ENCODE results near the gene PPP6R2. TPM values are rescaled to one million over a fixed set of nuclear protein-coding genes. Genes with fewer than 3 reads are reported as not detected.

PPP6R2 gene
- total RNA-seq, 4 donors from 2014 or later: 82.8 to 201 (median 111) TPM

DNA sequence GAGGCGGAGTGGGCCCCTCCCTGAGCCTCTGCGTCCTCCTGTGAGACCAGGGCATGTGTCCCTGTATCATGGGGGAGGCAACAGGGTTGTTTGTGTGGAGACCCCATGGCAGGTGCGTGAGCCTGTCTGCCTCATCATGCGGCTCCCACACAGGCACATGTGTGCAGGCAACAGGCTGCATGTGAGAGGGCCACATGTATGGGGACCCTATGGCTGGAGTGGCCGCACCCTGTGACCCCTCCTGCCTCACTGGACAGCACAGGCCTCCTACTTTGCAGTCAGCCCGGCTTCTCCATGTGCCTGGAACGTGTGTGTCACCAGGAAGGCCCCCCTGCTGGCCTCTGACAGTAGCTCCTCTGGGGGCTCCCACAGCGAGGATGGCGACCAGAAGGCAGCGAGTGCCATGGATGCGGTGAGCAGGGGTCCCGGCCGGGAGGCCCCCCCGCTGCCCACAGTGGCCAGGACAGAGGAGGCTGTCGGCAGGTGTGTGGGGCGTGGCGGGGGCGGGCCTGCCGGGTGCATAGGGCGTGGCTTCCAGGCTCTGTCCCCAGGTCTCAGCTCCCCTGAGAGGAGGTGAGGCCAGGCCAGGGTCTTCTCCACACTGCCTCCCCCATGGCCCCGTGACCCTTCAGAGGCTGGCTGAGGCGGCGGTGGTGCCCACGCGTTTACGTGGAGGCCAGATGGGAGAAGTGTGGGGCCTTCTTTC, 97.6 kb downstream of the PPP6R2 start:
- Histone ChIP-seq H3K9me3 (no peaks in the 10 kb centered on the region), H3K36me3 (peaks cover 0 to 72% (median 0%) of the 10 kb centered on the region in 3 donors), H3K27ac (no peak overlapping the region), H3K4me3 (no peak overlapping the region), H3K4me1 (peaks cover 0 to 21% (median 7%) of the 10 kb centered on the region in 4 donors), H3K27me3 (no peaks in the 10 kb centered on the region)
- no peak for TF ChIP-seq POLR2A (IDR thresholded peaks at IDR 0.05)
- TF ChIP-seq, protein P1, sequence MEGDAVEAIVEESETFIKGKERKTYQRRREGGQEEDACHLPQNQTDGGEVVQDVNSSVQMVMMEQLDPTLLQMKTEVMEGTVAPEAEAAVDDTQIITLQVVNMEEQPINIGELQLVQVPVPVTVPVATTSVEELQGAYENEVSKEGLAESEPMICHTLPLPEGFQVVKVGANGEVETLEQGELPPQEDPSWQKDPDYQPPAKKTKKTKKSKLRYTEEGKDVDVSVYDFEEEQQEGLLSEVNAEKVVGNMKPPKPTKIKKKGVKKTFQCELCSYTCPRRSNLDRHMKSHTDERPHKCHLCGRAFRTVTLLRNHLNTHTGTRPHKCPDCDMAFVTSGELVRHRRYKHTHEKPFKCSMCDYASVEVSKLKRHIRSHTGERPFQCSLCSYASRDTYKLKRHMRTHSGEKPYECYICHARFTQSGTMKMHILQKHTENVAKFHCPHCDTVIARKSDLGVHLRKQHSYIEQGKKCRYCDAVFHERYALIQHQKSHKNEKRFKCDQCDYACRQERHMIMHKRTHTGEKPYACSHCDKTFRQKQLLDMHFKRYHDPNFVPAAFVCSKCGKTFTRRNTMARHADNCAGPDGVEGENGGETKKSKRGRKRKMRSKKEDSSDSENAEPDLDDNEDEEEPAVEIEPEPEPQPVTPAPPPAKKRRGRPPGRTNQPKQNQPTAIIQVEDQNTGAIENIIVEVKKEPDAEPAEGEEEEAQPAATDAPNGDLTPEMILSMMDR (IDR thresholded peaks at IDR 0.05): no peak
- DNase-seq: no peak

DNA sequence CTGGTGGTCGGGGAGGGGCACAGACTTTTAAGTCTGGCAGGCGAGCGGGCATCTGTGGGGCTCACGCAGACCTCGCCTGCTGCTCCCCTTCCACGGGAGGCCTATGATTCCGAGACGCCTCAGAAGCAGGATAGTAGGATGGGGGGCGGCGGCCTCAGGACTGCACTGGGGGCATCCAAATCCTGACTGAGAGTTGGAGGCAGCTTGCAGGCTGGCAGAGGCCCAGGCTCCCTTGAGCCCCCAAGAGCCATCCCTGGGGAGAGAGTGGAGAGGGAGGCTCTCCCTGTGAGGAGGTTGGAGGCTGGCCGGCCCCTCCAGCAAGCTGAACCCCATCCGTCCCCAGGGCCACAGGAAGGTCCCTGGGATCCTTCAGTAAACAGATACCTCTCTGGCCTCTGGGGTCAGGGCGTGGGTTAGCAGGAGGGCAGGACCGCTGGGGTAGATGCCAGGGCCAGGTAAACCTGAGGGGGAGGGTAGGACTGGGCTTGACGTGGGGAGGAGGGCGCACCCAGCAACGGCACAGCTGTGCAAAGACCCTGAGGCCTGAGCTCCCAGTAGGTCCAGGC, 98.4 kb downstream of the PPP6R2 start:
- Histone ChIP-seq H3K36me3 (peaks cover 0 to 72% (median 0%) of the 10 kb centered on the region in 3 donors), H3K27me3 (no peaks in the 10 kb centered on the region), H3K27ac (no peak overlapping the region), H3K9me3 (no peaks in the 10 kb centered on the region), H3K4me3 (no peak overlapping the region), H3K4me1 (peaks cover 0 to 21% (median 7%) of the 10 kb centered on the region in 4 donors)
- no peak for DNase-seq
- TF ChIP-seq POLR2A (IDR thresholded peaks at IDR 0.05): no peak
- TF ChIP-seq, protein P1 (IDR thresholded peaks at IDR 0.05): no peak

DNA sequence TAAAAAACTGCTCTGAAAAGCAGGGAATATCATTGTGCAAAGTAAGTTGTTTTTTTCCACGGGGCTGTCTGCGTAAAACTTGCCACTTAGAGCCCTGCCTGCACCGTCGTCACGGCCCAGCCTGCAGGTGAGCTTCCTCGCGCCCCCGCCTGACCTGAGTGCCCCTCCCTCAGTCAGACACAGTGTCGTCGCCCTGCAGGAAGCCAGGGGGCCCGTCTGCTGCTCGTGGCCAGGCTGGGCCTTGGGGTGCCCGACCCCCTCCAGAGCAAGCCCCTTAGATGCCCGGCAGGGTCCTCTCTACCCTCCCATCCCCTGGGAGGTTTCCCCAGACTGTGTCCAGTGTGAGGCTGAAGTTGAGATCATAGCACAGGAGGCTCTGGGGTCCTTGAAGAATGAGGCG, 100.1 kb downstream of the PPP6R2 start:
- Histone ChIP-seq H3K27ac (peak overlapping the region in 1 of 4 donors; percentile 15), H3K27me3 (no peaks in the 10 kb centered on the region), H3K9me3 (no peaks in the 10 kb centered on the region), H3K4me1 (peaks cover 0 to 21% (median 7%) of the 10 kb centered on the region in 4 donors), H3K4me3 (no peak overlapping the region), H3K36me3 (peaks cover 0 to 72% (median 0%) of the 10 kb centered on the region in 3 donors)
- DNase-seq: no peak
- no peak for TF ChIP-seq POLR2A (IDR thresholded peaks at IDR 0.05)
- TF ChIP-seq, protein P1 (IDR thresholded peaks at IDR 0.05): no peak

DNA sequence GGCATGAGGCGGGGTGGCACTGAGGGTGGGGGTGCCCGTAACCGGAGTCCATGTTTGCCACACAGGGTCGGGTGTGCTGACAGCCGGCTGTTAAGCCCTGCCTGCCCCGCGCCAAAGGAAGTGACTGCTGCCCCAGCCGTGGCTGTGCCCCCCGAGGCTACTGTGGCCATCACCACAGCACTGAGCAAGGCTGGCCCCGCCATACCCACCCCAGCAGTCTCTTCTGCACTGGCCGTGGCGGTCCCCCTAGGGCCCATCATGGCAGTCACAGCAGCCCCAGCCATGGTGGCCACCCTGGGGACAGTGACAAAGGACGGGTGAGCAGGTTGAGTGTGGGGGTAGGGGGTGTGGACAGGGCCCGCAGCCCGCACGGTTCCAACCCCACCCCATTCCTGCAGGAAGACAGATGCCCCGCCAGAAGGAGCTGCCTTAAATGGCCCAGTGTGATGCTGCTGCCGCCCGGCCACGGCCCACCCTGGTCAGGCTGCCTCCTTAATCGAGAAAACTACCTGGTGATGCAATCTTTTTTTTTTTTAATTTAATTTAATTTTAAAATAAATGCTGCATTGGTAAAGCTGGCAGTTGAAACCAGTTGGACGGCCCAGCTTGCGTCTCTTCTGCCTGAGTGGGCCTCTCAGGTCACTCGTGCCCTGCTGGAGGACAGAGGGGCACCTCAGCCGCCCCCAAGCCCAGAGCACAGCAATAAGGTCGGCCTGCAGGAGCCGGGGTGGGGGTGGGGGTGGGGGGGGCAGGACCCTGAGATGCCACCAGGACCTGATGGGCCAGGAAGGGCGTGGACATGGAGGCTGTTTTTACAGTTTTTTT, 100.9 kb downstream of the PPP6R2 start:
- Histone ChIP-seq H3K36me3 (peaks cover 0 to 72% (median 0%) of the 10 kb centered on the region in 3 donors), H3K9me3 (no peaks in the 10 kb centered on the region), H3K4me1 (peaks cover 0 to 21% (median 7%) of the 10 kb centered on the region in 4 donors), H3K27me3 (no peaks in the 10 kb centered on the region), H3K27ac (peak overlapping the region in 2 of 4 donors; percentile 15 to 44), H3K4me3 (no peak overlapping the region)
- no peak for TF ChIP-seq POLR2A (IDR thresholded peaks at IDR 0.05)
- TF ChIP-seq, protein P1 (IDR thresholded peaks at IDR 0.05): no peak
- DNase-seq: no peak

DNA sequence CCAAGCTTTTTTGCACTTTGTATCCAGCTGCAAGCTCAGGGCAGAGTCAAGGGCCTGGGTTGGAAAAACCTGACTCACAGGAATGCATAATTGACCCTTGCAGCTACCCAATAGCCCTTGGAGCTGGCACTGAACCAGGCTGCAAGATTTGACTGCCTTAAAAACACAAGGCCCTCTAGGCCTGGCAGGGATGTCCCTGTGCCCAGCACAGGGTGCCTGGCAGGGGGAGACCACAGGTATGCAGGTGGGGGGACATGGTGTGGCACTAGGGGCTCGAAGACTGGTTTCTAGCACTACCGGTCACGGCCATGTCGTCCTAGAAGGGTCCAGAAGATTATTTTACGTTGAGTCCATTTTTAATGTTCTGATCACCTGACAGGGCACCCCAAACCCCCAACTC, 101.5 kb downstream of the PPP6R2 start:
- Histone ChIP-seq H3K27ac (peak overlapping the region in 3 of 4 donors; percentile 38 to 60 (median 44)), H3K36me3 (peaks cover 0 to 72% (median 0%) of the 10 kb centered on the region in 3 donors), H3K9me3 (no peaks in the 10 kb centered on the region), H3K4me3 (no peak overlapping the region), H3K27me3 (no peaks in the 10 kb centered on the region), H3K4me1 (peaks cover 0 to 21% (median 7%) of the 10 kb centered on the region in 4 donors)
- peak in 2 of 3 donors; percentile 68 to 74 for DNase-seq
- TF ChIP-seq, protein P1 (IDR thresholded peaks at IDR 0.05): no peak
- no peak for TF ChIP-seq POLR2A (IDR thresholded peaks at IDR 0.05)
